Tibial artery (tissue), 4 donors: Measurements from ENCODE around the gene DCAF7.

Experiments
- DNase-seq, 2 donors: peaks; one replicate each; pipeline ENCODE4 v3.0.0-alpha.2; 2019
- H3K27ac ChIP-seq, 2 donors: fragments of 200-600 bp; sonication (generic) in 1 of 2; 1 replicate in 1 of 2; 2 replicates in 1 of 2; pipeline ENCODE4 v1.5.1; 2018 to 2019; ENCODE audit warnings: mild to moderate bottlenecking in 1 of 2
- H3K27me3 ChIP-seq, 2 donors: fragments of 200-600 bp; sonication (generic) in 1 of 2; one replicate each; pipeline versions ENCODE4 v1.5.1 to v1.6.0; 2016 to 2019
- H3K36me3 ChIP-seq, 3 donors: fragments of 200-600 bp; sonication (generic) in 2 of 3; one replicate each; pipeline ENCODE4 v1.5.1; 2016 to 2019; ENCODE audit warnings: mild to moderate bottlenecking in 2 of 3
- H3K4me1 ChIP-seq, 4 donors: fragments of 200-600 bp; sonication (generic) in 2 of 4; 1 replicate in 3 of 4; 2 replicates in 1 of 4; pipeline ENCODE4 v1.5.1; 2016 to 2019
- H3K4me3 ChIP-seq, 2 donors: fragments of 200-600 bp; sonication (generic) in 1 of 2; 1 replicate in 1 of 2; 2 replicates in 1 of 2; pipeline ENCODE4 v1.5.1; 2018 to 2019; ENCODE audit warnings: mild to moderate bottlenecking in 2 of 2
- H3K9me3 ChIP-seq, 3 donors: fragments of 200-600 bp; sonication (generic) in 1 of 3; one replicate each; pipeline ENCODE4 v1.5.1; 2016 to 2019
- intact Hi-C: fragments of 100-400 bp; cut with DNase I; formaldehyde crosslinking; loops from one replicate; pipeline ENCODE4 v1.15.0; 2023; ENCODE audit warnings: low total_unique reads
- TF ChIP-seq, protein P1 (sequence below), 2 experiments: fragments of 200-600 bp in 1 of 2; fragments of 450-650 bp in 1 of 2; IDR thresholded peaks; one replicate each; pipeline ENCODE4 v1.5.1; 2017 to 2019; ENCODE audit warnings: antibody characterized with exemption in 2 of 2, mild to moderate bottlenecking in 1 of 2, moderate library complexity in 1 of 2

DCAF7 gene

DNA sequence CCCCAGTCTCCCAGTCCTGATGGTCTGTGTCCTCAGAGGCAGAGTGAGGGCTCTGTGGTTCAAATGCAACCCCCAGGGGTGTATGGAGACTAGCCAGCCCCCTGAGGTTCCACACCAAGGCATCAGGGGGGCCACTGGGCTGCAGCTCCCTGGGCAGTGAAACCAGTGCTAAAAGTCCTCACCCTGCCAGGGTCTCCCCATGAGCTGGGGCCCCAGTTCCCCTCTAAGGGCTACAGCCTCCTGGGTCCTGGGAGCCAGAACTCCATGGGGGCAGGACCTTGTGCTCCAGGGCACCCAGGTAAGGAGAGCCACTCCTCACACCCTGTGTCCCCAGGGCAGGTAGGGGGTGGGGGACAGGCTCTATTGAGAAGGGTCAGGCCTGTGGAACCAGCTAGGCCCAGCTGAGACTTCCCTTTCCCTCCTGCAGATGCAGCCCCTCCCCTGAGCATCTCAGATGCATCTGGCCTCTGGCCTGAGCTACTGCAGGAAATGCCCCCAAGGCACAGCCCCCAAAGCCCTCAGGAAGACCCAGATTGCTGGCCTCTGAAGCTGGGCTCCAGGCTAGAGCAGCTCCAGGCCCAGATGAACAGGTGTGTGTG lies 6.4 kb upstream of the DCAF7 start:
- Histone ChIP-seq H3K36me3 (no peaks in the 10 kb centered on the region), H3K4me1 (no peaks in the 10 kb centered on the region), H3K27me3 (peaks cover 0 to 26% of the 10 kb centered on the region in 2 donors), H3K4me3 (no peak overlapping the region), H3K9me3 (no peaks in the 10 kb centered on the region), H3K27ac (no peak overlapping the region)
- peak in 1 of 2 donors; percentile 46 for DNase-seq
- intact Hi-C loops, result no loop called here
- TF ChIP-seq, protein P1, sequence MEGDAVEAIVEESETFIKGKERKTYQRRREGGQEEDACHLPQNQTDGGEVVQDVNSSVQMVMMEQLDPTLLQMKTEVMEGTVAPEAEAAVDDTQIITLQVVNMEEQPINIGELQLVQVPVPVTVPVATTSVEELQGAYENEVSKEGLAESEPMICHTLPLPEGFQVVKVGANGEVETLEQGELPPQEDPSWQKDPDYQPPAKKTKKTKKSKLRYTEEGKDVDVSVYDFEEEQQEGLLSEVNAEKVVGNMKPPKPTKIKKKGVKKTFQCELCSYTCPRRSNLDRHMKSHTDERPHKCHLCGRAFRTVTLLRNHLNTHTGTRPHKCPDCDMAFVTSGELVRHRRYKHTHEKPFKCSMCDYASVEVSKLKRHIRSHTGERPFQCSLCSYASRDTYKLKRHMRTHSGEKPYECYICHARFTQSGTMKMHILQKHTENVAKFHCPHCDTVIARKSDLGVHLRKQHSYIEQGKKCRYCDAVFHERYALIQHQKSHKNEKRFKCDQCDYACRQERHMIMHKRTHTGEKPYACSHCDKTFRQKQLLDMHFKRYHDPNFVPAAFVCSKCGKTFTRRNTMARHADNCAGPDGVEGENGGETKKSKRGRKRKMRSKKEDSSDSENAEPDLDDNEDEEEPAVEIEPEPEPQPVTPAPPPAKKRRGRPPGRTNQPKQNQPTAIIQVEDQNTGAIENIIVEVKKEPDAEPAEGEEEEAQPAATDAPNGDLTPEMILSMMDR (IDR thresholded peaks at IDR 0.05), result no peak

DNA sequence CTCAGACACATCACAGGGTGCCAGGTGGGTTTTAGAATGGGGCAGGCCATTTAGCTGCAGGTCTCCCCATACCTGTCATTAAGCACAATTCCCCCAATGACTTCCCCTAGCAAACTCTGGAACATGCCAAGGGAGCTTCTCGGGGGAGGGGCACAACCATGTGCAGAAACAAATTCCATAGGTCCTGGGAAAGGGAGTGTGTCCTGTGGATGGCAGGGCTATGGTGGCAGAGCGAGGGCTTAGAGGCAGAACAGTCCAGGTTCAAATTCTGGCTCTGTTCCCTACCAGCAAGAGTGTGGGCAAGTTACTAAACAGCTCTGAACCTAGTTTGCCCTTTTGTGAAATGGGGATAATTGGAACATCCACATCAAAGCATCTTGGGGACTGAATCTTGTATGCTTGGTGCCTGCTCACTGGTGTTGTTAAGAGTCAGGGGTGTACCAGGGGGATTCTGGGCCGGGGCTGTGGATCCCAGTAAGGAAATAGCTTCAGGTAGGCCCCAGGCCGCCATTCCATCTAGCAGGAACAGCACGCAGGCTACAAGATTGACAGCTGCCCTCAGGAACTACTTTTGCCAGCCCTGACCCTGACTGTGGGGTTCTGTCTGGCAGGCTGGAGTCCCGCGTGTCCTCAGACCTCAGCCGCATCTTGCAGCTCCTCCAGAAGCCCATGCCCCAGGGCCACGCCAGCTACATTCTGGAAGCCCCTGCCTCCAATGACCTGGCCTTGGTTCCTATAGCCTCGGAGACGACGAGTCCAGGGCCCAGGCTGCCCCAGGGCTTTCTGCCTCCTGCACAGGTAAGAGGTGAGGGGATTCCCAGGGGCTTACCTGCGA lies 5.6 kb upstream of the DCAF7 start:
- H3K4me3 ChIP-seq, result no peak overlapping the region
- no peak overlapping the region for H3K27ac ChIP-seq
- H3K4me1 ChIP-seq, result peaks cover 0 to 8% (median 0%) of the 10 kb centered on the region in 4 donors
- TF ChIP-seq, protein P1 (IDR thresholded peaks at IDR 0.05), result no peak
- H3K27me3 ChIP-seq, result peaks cover 0 to 20% of the 10 kb centered on the region in 2 donors
- H3K36me3 ChIP-seq, result no peaks in the 10 kb centered on the region
- no peaks in the 10 kb centered on the region for H3K9me3 ChIP-seq
- peak in 1 of 2 donors; percentile 42 for DNase-seq
- intact Hi-C loops, result no loop called here

DNA sequence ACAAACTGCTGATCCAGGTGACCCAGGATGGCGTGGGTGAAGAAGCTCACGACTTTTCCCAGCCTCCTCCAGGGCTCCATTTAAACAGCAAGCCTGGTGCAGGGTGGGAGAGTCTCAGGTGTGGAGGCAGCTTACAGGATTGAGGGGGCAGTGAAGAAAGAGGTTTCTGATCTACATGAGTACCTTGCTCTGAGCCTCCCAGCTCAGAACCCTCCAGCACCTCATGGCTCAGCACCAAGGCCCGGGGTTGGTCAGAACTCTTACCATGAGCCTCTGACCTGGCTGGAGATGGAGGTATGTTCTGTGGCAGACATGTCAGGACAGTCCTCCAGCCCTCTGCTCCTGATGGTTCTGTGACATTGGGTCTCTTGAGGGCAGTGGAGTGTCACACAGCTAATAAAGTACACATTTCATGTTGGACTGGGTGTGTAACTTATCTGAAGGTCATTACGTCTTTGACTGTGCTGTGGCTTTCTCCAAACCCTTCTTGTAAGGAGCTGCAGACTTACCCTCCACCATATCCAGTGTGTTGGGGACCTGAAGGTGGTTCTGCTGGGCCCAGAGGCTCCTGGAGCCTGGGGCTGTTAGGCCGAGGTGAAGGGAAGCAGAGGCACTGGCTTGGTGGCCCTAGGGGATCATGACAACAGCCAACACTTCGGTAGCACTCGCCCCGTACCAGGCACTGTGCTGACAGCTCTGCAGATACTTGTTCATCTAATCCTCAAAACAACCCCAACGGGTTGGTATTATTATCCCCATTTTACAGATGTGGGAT lies 3.8 kb upstream of the DCAF7 start:
- TF ChIP-seq, protein P1 (IDR thresholded peaks at IDR 0.05), result no peak
- Histone ChIP-seq H3K27me3 (peaks cover 0 to 8% of the 10 kb centered on the region in 2 donors), H3K9me3 (no peaks in the 10 kb centered on the region), H3K4me1 (peaks cover 0 to 13% (median 2%) of the 10 kb centered on the region in 4 donors), H3K4me3 (no peak overlapping the region), H3K36me3 (no peaks in the 10 kb centered on the region), H3K27ac (no peak overlapping the region)
- intact Hi-C loops, result no loop called here
- DNase-seq, result peak in 1 of 2 donors; percentile 34

DNA sequence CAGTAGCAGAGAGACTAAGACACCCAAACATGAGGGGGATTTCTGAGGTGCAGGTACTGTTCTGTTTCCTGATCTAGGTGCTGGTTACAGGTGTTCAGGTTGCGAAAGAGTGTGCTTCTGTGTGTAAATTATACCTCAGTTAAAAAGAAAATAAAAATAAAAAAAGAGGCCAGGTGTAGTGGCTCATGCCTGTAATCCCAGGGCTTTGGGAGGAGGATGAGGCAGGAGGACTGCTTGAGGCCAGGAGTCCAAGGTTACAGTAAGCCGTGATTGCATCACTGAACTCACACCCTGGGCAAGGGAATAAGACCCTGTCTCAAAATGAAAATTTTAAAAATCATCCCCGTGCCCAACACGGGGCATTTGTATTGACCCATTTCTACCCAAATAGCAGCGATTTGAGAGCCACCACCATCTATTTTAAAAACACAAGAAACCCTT lies 3.2 kb upstream of the DCAF7 start:
- Histone ChIP-seq H3K36me3 (no peaks in the 10 kb centered on the region), H3K4me3 (no peak overlapping the region), H3K27me3 (peaks cover 0 to 3% of the 10 kb centered on the region in 2 donors), H3K4me1 (peaks cover 0 to 19% (median 6%) of the 10 kb centered on the region in 4 donors), H3K9me3 (no peaks in the 10 kb centered on the region), H3K27ac (no peak overlapping the region)
- intact Hi-C loops, result no loop called here
- DNase-seq, result no peak
- TF ChIP-seq, protein P1 (IDR thresholded peaks at IDR 0.05), result no peak

DNA sequence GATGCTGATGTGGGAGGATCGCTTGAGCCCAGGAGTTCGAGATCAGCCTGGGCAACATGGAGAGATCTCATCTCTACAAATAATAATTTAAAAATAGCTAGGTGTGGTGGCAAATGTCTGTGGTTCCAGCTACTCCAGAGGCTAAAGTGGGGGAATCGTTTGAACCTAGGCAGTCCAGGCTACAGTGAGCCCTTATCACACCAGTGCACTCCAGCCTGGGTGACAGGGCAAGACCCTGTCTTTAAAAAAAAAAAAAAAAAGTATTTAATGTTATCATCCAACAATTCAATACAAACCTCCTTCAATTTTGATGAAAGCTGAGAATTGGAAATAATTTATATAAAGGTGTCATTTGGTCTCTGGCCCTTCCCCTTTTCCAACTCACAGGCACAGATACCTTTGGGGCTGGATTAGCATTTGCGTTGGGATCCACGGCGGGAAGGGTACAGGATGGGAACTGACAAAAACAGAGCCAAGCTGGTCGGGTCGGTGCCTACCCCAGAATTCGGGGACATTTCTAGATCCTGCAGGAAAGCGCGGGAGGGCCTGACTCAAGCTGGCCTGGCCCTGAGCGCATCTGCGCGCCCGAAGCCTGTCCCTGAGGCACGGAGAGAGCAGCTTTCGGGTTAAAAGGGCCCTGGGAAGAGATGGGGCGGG lies 860 bp upstream of the DCAF7 start:
- no peak for DNase-seq
- H3K36me3 ChIP-seq, result no peaks in the 10 kb centered on the region
- H3K9me3 ChIP-seq, result no peaks in the 10 kb centered on the region
- no peaks in the 10 kb centered on the region for H3K27me3 ChIP-seq
- intact Hi-C loops, result no loop called here
- TF ChIP-seq, protein P1 (IDR thresholded peaks at IDR 0.05), result no peak
- peak overlapping the region; percentile 95 for H3K27ac ChIP-seq
- peaks cover 0 to 43% (median 18%) of the 10 kb centered on the region in 4 donors for H3K4me1 ChIP-seq
- H3K4me3 ChIP-seq, result peak overlapping the region; percentile 84 to 85
